Smooth muscle cell of the brain vasculature (primary cell): Measurements from ENCODE around the gene TTC14.

Source experiments
- DNase-seq: peaks from one replicate; pipeline ENCODE4 v3.0.0-alpha.2; 2012; ENCODE audit warnings: low read depth, low spot score

The TTC14 gene

GRCh38 chr3:180631317-180631716, 29.4 kb downstream of the TTC14 start:
- DNase-seq: no peak

GRCh38 chr3:180633722-180634121, 31.8 kb downstream of the TTC14 start:
- no peak for DNase-seq

- DNase-seq: no peak
Observed at GRCh38 chr3:180640987-180641386, 39.0 kb downstream of the TTC14 start.

- no peak for DNase-seq
Observed at GRCh38 chr3:180646187-180646790, 44.3 kb downstream of the TTC14 start.

- no peak for DNase-seq
Observed at GRCh38 chr3:180656406-180656805, 54.4 kb downstream of the TTC14 start.

- no peak for DNase-seq
Observed at GRCh38 chr3:180657094-180657493, 55.1 kb downstream of the TTC14 start.
